ENCODE measurements around the gene IL15RA.

Gene IL15RA

GRCh38 chr10:5987747-5988146 lies 10.4 kb upstream of the IL15RA start:
- no peak for TF ChIP-seq CTCF (IDR thresholded peaks at IDR 0.05)

GRCh38 chr10:5985029-5985428 lies 7.7 kb upstream of the IL15RA start:
- TF ChIP-seq CTCF (IDR thresholded peaks at IDR 0.05), result no peak

GRCh38 chr10:5983774-5984173 lies 6.4 kb upstream of the IL15RA start:
- TF ChIP-seq CTCF (IDR thresholded peaks at IDR 0.05), result no peak

GRCh38 chr10:5981529-5981928 lies 4.2 kb upstream of the IL15RA start:
- no peak for TF ChIP-seq CTCF (IDR thresholded peaks at IDR 0.05)

- TF ChIP-seq CTCF (IDR thresholded peaks at IDR 0.05), result no peak
Measured at GRCh38 chr10:5978230-5978489, 817 bp upstream of the IL15RA start.

DNA sequence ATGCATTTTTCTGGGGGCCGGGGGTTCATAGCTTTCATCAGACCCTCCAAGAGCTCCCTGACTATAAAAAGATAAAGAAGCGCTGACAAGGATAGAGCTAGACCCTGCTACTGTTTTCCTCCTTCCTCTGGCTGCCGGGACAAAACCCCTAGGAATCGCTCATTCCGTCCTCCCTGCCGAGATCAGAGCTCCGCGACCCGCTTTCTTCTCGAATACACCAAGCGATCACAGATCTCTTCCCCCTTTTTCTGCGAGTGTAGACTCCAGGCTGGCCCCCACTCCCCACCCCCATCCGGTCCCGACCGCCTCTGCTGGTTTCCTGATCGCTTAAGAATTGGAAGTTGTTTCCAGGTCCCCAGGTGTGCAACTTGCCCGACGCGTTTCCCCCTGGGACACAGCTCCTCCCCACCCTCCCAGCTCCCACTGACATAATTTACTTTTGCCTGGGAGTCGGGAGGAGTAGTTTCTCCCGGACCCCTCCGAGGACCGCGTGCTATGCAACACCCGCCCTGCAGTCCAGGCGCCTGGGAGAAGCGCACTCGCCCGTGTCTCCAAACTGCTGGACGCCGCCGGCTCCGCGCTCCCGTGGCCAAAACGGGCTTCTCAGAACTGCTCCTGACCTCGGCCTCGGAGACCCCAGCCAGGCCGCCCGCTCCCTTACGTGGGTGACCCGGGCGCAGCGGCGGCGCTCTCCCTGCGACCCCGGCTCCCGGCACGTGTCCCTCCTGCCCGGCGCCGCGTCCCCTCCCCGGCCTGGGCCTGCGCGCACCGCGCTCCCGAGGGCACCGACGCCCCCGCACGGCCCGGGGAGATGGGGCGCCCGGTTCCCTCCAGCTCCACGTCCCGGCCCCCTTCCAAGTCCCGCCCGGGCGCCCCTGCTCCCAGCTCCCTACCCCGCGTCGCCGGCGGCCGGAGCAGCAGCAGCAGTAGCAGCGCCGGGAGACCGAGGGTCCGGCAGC lies 552 bp downstream of the IL15RA start:
- TF ChIP-seq CTCF (IDR thresholded peaks at IDR 0.05), result no peak

GRCh38 chr10:5975641-5976473 lies 1.5 kb downstream of the IL15RA start:
- no peak for TF ChIP-seq CTCF (IDR thresholded peaks at IDR 0.05)
